Measurements from ENCODE around the gene KLHL40. TPM values are rescaled to one million over a fixed set of nuclear protein-coding genes. Genes with fewer than 3 reads are reported as not detected.

The KLHL40 gene
- polyA plus RNA-seq, 4 donors: 0.01 to 1.1 (median 0.60) TPM

DNA sequence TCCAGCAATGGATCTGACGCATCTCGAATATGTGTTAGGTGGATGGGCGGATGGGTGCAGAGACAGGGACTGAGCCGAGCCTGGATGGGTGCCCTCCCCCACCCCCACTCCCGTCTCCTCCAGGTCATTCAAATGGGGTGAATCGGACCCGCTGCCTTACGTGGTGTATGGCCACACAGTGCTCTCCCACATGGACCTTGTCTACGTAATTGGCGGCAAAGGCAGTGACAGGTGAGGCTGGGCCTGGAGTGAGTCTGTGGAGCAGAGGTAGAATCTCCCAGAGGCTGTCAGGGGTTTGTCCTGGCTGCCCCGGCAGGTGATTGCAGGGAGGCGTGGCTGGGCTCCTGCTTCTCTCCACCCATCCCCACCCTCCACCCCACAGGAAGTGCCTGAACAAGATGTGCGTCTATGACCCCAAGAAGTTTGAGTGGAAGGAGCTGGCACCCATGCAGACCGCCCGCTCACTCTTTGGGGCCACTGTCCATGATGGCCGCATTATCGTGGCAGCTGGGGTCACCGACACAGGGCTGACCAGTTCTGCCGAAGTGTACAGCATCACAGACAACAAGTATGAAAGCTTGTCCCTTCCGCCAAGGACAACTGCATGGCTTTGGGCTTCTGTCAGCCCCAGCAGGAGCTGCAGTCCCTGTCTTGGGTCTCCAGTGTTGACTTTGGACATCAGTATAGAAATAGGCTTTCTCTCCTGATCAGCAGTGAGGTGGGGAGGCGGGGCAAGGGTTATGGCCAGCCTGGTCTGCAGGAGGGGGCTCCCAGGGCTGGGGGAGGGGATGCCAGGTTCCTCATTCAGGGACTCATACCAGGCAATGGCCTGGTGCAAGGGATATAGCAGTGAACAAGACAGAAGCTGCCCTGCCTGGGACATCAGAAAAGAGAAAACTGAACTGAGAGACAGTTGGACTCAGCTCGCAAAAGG is 3.4 kb downstream of the KLHL40 start:
- H3K27ac ChIP-seq (ENCODE audit: low read depth in 1 of 3, low read length in 2 of 3): no peak overlapping the region
- H3K36me3 ChIP-seq (ENCODE audit: control insufficient read depth in 3 of 3, insufficient read depth in 2 of 3, low read depth in 1 of 3, low read length in 3 of 3): no peaks in the 10 kb centered on the region
- H3K4me1 ChIP-seq (ENCODE audit: control insufficient read depth in 3 of 3, insufficient read depth in 2 of 3, low read depth in 1 of 3, low read length in 2 of 3): no peaks in the 10 kb centered on the region
- WGBS, 3 donors: 70 to 82% (median 79%) methylated on average over 21 to 22 of the region's 22 CpGs
- DNase-seq (no peak), FAIRE-seq (no peak)
- no peak overlapping the region for H3K4me3 ChIP-seq (ENCODE audit: low read depth in 1 of 3, low read length in 3 of 3)
- no peaks in the 10 kb centered on the region for H3K9me3 ChIP-seq (ENCODE audit: control insufficient read depth in 2 of 2, insufficient read depth in 1 of 2, low read depth in 1 of 2, low read length in 1 of 2)
- H3K27me3 ChIP-seq (ENCODE audit: control insufficient read depth in 3 of 3, insufficient read depth in 3 of 3, low read length in 3 of 3): peaks cover 0 to 37% (median 4%) of the 10 kb centered on the region in 3 donors

DNA sequence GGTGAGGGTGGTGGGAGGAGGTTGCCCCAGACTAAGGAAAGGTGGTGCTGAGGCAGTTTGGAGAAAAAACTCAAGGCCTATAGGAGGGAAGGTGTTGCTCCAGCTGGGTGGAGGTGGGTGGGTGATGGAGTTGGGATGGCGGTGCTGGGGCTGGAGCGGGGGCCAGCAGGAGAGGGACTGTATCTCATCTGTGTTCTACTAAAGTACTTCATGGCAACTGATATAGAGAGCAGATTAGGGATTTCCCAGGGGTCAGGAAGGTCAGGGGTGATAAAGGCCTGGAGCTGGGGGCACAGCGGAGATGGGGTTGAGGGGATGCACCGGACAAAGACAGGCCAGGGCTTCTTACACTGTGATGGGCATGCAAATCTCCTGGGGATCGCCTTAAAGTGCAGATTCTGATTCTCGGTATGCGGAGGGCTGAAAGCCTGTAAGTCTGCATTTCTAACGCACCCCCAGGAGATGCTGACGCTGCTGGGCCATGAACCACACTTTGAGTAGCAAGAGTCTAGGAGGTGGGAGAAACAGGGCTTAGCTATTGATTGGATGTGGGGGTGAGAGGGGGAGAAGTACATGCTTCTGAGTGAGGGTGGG is 4.2 kb downstream of the KLHL40 start:
- WGBS, 3 donors: 56 to 77% (median 63%) methylated on average over 9 of the region's 9 CpGs
- no peak overlapping the region for H3K27ac ChIP-seq (ENCODE audit: low read depth in 1 of 3, low read length in 2 of 3)
- no peak for DNase-seq
- H3K27me3 ChIP-seq (ENCODE audit: control insufficient read depth in 3 of 3, insufficient read depth in 3 of 3, low read length in 3 of 3): peaks cover 0 to 36% (median 4%) of the 10 kb centered on the region in 3 donors
- H3K36me3 ChIP-seq (ENCODE audit: control insufficient read depth in 3 of 3, insufficient read depth in 2 of 3, low read depth in 1 of 3, low read length in 3 of 3): no peaks in the 10 kb centered on the region
- H3K4me1 ChIP-seq (ENCODE audit: control insufficient read depth in 3 of 3, insufficient read depth in 2 of 3, low read depth in 1 of 3, low read length in 2 of 3): no peaks in the 10 kb centered on the region
- H3K9me3 ChIP-seq (ENCODE audit: control insufficient read depth in 2 of 2, insufficient read depth in 1 of 2, low read depth in 1 of 2, low read length in 1 of 2): no peaks in the 10 kb centered on the region
- no peak overlapping the region for H3K4me3 ChIP-seq (ENCODE audit: low read depth in 1 of 3, low read length in 3 of 3)
- no peak for FAIRE-seq

GRCh38 chr3:42690191-42690590 is 4.9 kb downstream of the KLHL40 start:
- no peak for DNase-seq
- H3K27ac ChIP-seq (ENCODE audit: low read depth in 1 of 3, low read length in 2 of 3): no peak overlapping the region
- WGBS, 3 donors: 59 to 67% (median 66%) methylated on average over 7 of the region's 7 CpGs

DNA sequence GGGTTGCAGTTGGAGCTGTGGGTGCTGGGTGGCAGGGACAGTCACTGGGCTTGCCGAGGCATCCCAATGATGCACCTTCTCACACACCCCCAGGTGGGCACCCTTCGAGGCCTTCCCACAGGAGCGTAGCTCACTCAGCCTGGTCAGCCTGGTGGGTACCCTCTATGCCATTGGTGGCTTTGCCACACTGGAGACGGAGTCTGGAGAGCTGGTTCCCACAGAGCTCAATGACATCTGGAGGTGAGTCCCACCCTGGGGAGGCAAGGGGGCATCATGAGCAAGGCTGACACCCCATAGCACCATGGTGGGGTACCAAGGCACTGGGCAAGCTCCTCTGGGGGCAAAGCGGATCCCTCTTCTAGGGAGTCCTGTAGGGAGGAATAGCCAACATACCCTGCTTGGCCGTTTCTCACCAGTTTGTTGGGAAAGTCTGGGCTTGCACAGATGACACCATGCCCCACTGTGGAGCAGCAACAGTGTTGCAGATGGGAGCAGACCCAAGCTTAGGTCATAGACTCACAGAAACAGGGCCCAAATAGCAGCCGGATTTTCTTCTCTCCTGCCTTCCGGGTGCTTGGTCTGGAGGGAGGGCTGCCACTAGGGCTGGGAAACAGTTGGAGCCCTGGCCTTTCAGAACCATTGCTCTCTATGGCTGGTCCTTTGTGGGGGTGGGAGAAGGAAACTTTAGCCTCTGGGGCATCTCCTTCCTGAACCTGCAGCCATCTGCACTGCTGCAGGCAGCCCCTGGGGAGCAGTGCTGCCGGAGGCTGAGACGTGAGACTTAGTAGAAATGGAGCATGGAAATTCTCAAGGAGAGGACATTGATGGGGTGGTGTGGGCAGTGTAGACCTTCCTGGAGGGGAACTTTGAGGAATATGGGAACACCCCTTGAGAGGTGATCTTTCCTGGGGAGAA is 5.7 kb downstream of the KLHL40 start:
- Histone ChIP-seq H3K9me3 (ENCODE audit: control insufficient read depth in 2 of 2, insufficient read depth in 1 of 2, low read depth in 1 of 2, low read length in 1 of 2) (no peaks in the 10 kb centered on the region), H3K36me3 (ENCODE audit: control insufficient read depth in 3 of 3, insufficient read depth in 2 of 3, low read depth in 1 of 3, low read length in 3 of 3) (no peaks in the 10 kb centered on the region), H3K27me3 (ENCODE audit: control insufficient read depth in 3 of 3, insufficient read depth in 3 of 3, low read length in 3 of 3) (peaks cover 0 to 21% (median 3%) of the 10 kb centered on the region in 3 donors), H3K4me3 (ENCODE audit: low read depth in 1 of 3, low read length in 3 of 3) (no peak overlapping the region), H3K4me1 (ENCODE audit: control insufficient read depth in 3 of 3, insufficient read depth in 2 of 3, low read depth in 1 of 3, low read length in 2 of 3) (no peaks in the 10 kb centered on the region), H3K27ac (ENCODE audit: low read depth in 1 of 3, low read length in 2 of 3) (no peak overlapping the region)
- 67 to 75% (median 74%) methylated on average over 9 to 10 of the region's 10 CpGs for WGBS, 3 donors
- FAIRE-seq: no peak
- no peak for DNase-seq

More at GRCh38 chr3:42690191-42690590, 4.9 kb downstream of the KLHL40 start:
- no peak for FAIRE-seq
- Histone ChIP-seq H3K4me1 (ENCODE audit: control insufficient read depth in 3 of 3, insufficient read depth in 2 of 3, low read depth in 1 of 3, low read length in 2 of 3) (no peaks in the 10 kb centered on the region), H3K27me3 (ENCODE audit: control insufficient read depth in 3 of 3, insufficient read depth in 3 of 3, low read length in 3 of 3) (peaks cover 0 to 29% (median 4%) of the 10 kb centered on the region in 3 donors), H3K4me3 (ENCODE audit: low read depth in 1 of 3, low read length in 3 of 3) (no peak overlapping the region), H3K9me3 (ENCODE audit: control insufficient read depth in 2 of 2, insufficient read depth in 1 of 2, low read depth in 1 of 2, low read length in 1 of 2) (no peaks in the 10 kb centered on the region), H3K36me3 (ENCODE audit: control insufficient read depth in 3 of 3, insufficient read depth in 2 of 3, low read depth in 1 of 3, low read length in 3 of 3) (no peaks in the 10 kb centered on the region)

- H3K36me3 ChIP-seq (ENCODE audit: control insufficient read depth in 3 of 3, insufficient read depth in 2 of 3, low read depth in 1 of 3, low read length in 3 of 3): no peaks in the 10 kb centered on the region
- FAIRE-seq: no peak
- 67 to 79% (median 69%) methylated on average over 13 of the region's 13 CpGs for WGBS, 3 donors
- no peaks in the 10 kb centered on the region for H3K9me3 ChIP-seq (ENCODE audit: control insufficient read depth in 2 of 2, insufficient read depth in 1 of 2, low read depth in 1 of 2, low read length in 1 of 2)
- peaks cover 0 to 11% (median 0%) of the 10 kb centered on the region in 3 donors for H3K27me3 ChIP-seq (ENCODE audit: control insufficient read depth in 3 of 3, insufficient read depth in 3 of 3, low read length in 3 of 3)
- H3K27ac ChIP-seq (ENCODE audit: low read depth in 1 of 3, low read length in 2 of 3): no peak overlapping the region
- no peaks in the 10 kb centered on the region for H3K4me1 ChIP-seq (ENCODE audit: control insufficient read depth in 3 of 3, insufficient read depth in 2 of 3, low read depth in 1 of 3, low read length in 2 of 3)
- no peak for DNase-seq
- H3K4me3 ChIP-seq (ENCODE audit: low read depth in 1 of 3, low read length in 3 of 3): no peak overlapping the region
These were observed 6.7 kb downstream of the KLHL40 start for GRCh38 chr3:42691816-42692666.

GRCh38 chr3:42692667-42693529 is 7.6 kb downstream of the KLHL40 start:
- no peak for FAIRE-seq
- no peaks in the 10 kb centered on the region for H3K9me3 ChIP-seq (ENCODE audit: control insufficient read depth in 2 of 2, insufficient read depth in 1 of 2, low read depth in 1 of 2, low read length in 1 of 2)
- H3K27me3 ChIP-seq (ENCODE audit: control insufficient read depth in 3 of 3, insufficient read depth in 3 of 3, low read length in 3 of 3): peaks cover 0 to 9% (median 0%) of the 10 kb centered on the region in 3 donors
- DNase-seq: no peak
- no peak overlapping the region for H3K4me3 ChIP-seq (ENCODE audit: low read depth in 1 of 3, low read length in 3 of 3)
- H3K36me3 ChIP-seq (ENCODE audit: control insufficient read depth in 3 of 3, insufficient read depth in 2 of 3, low read depth in 1 of 3, low read length in 3 of 3): no peaks in the 10 kb centered on the region
- 83 to 86% (median 86%) methylated on average over 17 of the region's 17 CpGs for WGBS, 3 donors
- no peak overlapping the region for H3K27ac ChIP-seq (ENCODE audit: low read depth in 1 of 3, low read length in 2 of 3)
- H3K4me1 ChIP-seq (ENCODE audit: control insufficient read depth in 3 of 3, insufficient read depth in 2 of 3, low read depth in 1 of 3, low read length in 2 of 3): no peaks in the 10 kb centered on the region

GRCh38 chr3:42693530-42693930 is 8.2 kb downstream of the KLHL40 start:
- Histone ChIP-seq H3K27me3 (ENCODE audit: control insufficient read depth in 3 of 3, insufficient read depth in 3 of 3, low read length in 3 of 3) (peaks cover 0 to 9% (median 0%) of the 10 kb centered on the region in 3 donors), H3K4me1 (ENCODE audit: control insufficient read depth in 3 of 3, insufficient read depth in 2 of 3, low read depth in 1 of 3, low read length in 2 of 3) (no peaks in the 10 kb centered on the region), H3K9me3 (ENCODE audit: control insufficient read depth in 2 of 2, insufficient read depth in 1 of 2, low read depth in 1 of 2, low read length in 1 of 2) (no peaks in the 10 kb centered on the region), H3K27ac (ENCODE audit: low read depth in 1 of 3, low read length in 2 of 3) (no peak overlapping the region), H3K36me3 (ENCODE audit: control insufficient read depth in 3 of 3, insufficient read depth in 2 of 3, low read depth in 1 of 3, low read length in 3 of 3) (no peaks in the 10 kb centered on the region), H3K4me3 (ENCODE audit: low read depth in 1 of 3, low read length in 3 of 3) (no peak overlapping the region)
- DNase-seq (no peak), FAIRE-seq (no peak)
- WGBS, 3 donors: 70 to 73% (median 72%) methylated on average over 4 of the region's 4 CpGs

Measured in small intestine (tissue), 7 donors.